AG04450 (cell line): ENCODE data around the gene TNFAIP8. TPM values are rescaled to one million over a fixed set of nuclear protein-coding genes. Genes with fewer than 3 reads are reported as not detected.

ENCODE experiments used
- CTCF ChIA-PET: fragments of 300-600, 350-600 bp; formaldehyde crosslinking; extraction: SDS; loops from one replicate; lab custom pipeline; 2022; ENCODE audit warnings: antibody characterized with exemption, inconsistent platforms; lab: Charles Lee
- POLR2A ChIA-PET: fragments of 350-600 bp; formaldehyde crosslinking; extraction: SDS; loops from one replicate; lab custom pipeline; 2021; ENCODE audit warnings: antibody characterized with exemption, inconsistent platforms; lab: Yijun Ruan, JAX
- DNase-seq: peaks from one replicate; pipeline ENCODE4 v3.0.0-alpha.2; 2011; ENCODE audit warnings: low read depth, low spot score
- H3K27ac ChIP-seq: one replicate; pipeline ENCODE4 v1.5.1; 2012; ENCODE audit warnings: low read depth, low read length, control low read depth
- H3K27me3 ChIP-seq: one replicate; pipeline ENCODE4 v1.6.0; 2012; ENCODE audit warnings: low read length; ENCODE audit not compliant: control insufficient read depth, insufficient read depth
- H3K4me3 ChIP-seq: 2 replicates; pipeline ENCODE4 v1.5.1; 2011; ENCODE audit warnings: mild to moderate bottlenecking, low read depth, low read length, control low read depth
- H3K9me3 ChIP-seq: 2 replicates; pipeline ENCODE4 v1.5.1; 2012; ENCODE audit warnings: low read length; ENCODE audit not compliant: control insufficient read depth, insufficient read depth
- CTCF ChIP-seq: IDR thresholded peaks from 2 replicates; pipeline ENCODE4 v1.5.1; 2011; ENCODE audit warnings: low read depth, low read length, control low read depth, inconsistent platforms
- polyA plus RNA-seq: library from polyadenylated mRNA; depleted of rRNA; stranded (reverse); fragments of >200 nt; gene quantifications from 2 replicates; pipeline ENCODE4 v1.2.3, GENCODE V29; 2011

Gene TNFAIP8
- polyA plus RNA-seq, 1 experiment = 56.4 TPM

GRCh38 chr5:119358901-119359603 lies 3.2 kb downstream of the TNFAIP8 start:
- H3K9me3 ChIP-seq = no peaks in the 10 kb centered on the region
- CTCF ChIA-PET = interaction anchor here (4.4 kb wide), 1 partner anchor 53 kb away, joined by 23 read pairs; no protein-coding TSS in a partner anchor
- H3K27ac ChIP-seq = no peak overlapping the region
- no peak for TF ChIP-seq CTCF
- no peak overlapping the region for H3K4me3 ChIP-seq
- no peak for DNase-seq
- POLR2A ChIA-PET = interaction anchor here (0.6 kb wide), 1 partner anchor 25 kb away, joined by 5 read pairs; no protein-coding TSS in a partner anchor
- H3K27me3 ChIP-seq = no peaks in the 10 kb centered on the region

GRCh38 chr5:119359737-119360413 lies 4.1 kb downstream of the TNFAIP8 start:
- ChIA-PET POLR2A (interaction anchor here (0.6 to 1.1 kb wide), 2 partner anchors 10 to 24 kb away, joined by 5 read pairs; no protein-coding TSS in a partner anchor), CTCF (interaction anchor here (0.7 to 4.4 kb wide), 4 partner anchors 52 to 372 kb away, joined by 3 to 23 read pairs (median 4); no protein-coding TSS in a partner anchor)
- no peak overlapping the region for H3K27ac ChIP-seq
- no peaks in the 10 kb centered on the region for H3K27me3 ChIP-seq
- no peaks in the 10 kb centered on the region for H3K9me3 ChIP-seq
- DNase-seq = no peak
- TF ChIP-seq CTCF = no peak
- H3K4me3 ChIP-seq = no peak overlapping the region

GRCh38 chr5:119360905-119361593 lies 5.2 kb downstream of the TNFAIP8 start:
- POLR2A ChIA-PET = interaction anchor here (0.6 to 1.1 kb wide), 4 partner anchors 9 to 325 kb away, joined by 3 to 5 read pairs (median 4); no protein-coding TSS in a partner anchor

GRCh38 chr5:119361594-119362125 lies 5.8 kb downstream of the TNFAIP8 start:
- H3K27ac ChIP-seq = peak overlapping the region; percentile 58
- CTCF ChIA-PET = interaction anchor here (1.1 to 2.2 kb wide), 4 partner anchors 27 to 373 kb away, joined by 3 to 9 read pairs (median 5); partner anchors contain the start of gene DTWD2
- POLR2A ChIA-PET = interaction anchor here (0.8 to 1.3 kb wide), 2 partner anchors 17 to 93 kb away, joined by 5 to 6 read pairs; no protein-coding TSS in a partner anchor
- H3K4me3 ChIP-seq = no peak overlapping the region
- TF ChIP-seq CTCF = no peak
- H3K9me3 ChIP-seq = no peaks in the 10 kb centered on the region
- DNase-seq = no peak
- no peaks in the 10 kb centered on the region for H3K27me3 ChIP-seq

More at GRCh38 chr5:119360905-119361593, 5.2 kb downstream of the TNFAIP8 start:
- CTCF ChIA-PET = interaction anchor here (0.7 to 2.2 kb wide), 7 partner anchors 27 to 373 kb away, joined by 3 to 9 read pairs (median 4); partner anchors contain the start of gene DTWD2
- TF ChIP-seq CTCF = no peak
- Histone ChIP-seq H3K4me3 (no peak overlapping the region), H3K27me3 (no peaks in the 10 kb centered on the region), H3K27ac (peak overlapping the region; percentile 58), H3K9me3 (no peaks in the 10 kb centered on the region)
- DNase-seq = peak; percentile 36
